Measurements from ENCODE around the gene CASP12. TPM values are rescaled to one million over a fixed set of nuclear protein-coding genes. Genes with fewer than 3 reads are reported as not detected.

The CASP12 gene
- total RNA-seq, 2 donors from 2014 or later, result 0.31 TPM; not detected in 1

DNA sequence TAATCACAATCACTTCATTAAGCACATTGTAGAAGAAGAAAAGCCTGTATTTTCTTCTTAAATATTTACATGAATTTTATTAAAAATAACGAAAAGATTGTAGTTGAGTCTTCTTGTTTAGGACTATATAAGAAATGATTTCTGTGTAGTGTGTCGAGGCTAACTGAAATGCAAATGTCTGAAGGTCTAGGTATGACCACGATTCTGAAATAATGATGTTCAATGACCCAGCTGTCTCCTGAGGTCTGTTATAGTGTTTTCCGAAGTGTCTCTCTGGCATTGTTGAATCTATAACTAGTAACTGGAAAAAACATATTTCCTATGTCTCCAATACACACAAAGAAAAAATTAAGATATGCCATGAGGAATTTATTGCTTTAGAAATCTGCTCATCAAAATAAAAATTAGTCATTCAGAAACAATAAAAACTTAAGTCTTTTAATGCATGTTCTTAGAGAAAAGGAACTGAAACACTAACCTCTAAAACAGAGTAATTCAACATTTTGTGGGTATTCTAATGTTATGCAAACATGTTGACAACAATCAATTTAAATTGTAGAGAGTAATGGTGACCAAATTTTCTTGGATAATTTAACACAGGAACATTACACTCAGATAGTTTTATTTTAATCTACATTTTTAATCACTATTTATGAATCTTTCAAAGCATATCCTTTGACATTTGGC is 55.0 kb downstream of the CASP12 start:
- Mint-ChIP-seq H3K27me3 (ENCODE audit: low read depth) (no peaks in the 10 kb centered on the region), H3K9me3 (peaks cover 4 to 7% of the 10 kb centered on the region in 2 donors), H3K36me3 (ENCODE audit: insufficient read depth in 2 of 2) (peaks cover 3 to 5% of the 10 kb centered on the region in 2 donors), H3K27ac (no peak overlapping the region), H3K4me1 (ENCODE audit: low read depth) (no peaks in the 10 kb centered on the region), H3K4me3 (no peak overlapping the region)
- DNase-seq (no peak), ATAC-seq (replicated peaks in 1 of 2) (no peak)

DNA sequence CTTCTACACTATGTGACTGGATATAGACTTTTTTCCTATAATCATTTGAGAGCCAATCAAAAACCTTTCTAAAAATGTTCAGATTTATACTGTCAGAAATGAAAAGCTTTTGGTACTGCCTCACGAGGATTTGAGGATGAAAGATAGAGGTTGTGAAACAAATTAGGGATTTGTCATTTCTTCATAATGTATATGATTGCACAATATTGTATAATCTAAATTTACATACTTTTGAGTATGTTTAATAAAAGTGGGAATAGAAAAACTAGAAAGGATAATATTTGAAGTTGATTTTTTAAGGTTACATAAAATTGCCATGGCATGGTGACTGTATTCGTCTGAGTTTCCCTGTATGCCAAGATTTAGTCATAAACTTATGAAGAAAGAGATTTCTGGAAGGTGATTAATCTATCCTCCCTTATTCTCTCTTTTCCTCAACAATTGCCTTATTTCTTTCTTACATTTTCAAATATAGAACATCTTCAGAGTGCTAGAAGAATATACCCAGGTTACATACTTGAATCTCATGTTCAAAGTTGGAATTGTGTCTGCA is 56.2 kb downstream of the CASP12 start:
- Mint-ChIP-seq H3K36me3 (ENCODE audit: insufficient read depth in 2 of 2) (peaks cover 3 to 5% of the 10 kb centered on the region in 2 donors), H3K27me3 (ENCODE audit: low read depth) (no peaks in the 10 kb centered on the region), H3K9me3 (peaks cover 4 to 7% of the 10 kb centered on the region in 2 donors), H3K4me3 (no peak overlapping the region), H3K4me1 (ENCODE audit: low read depth) (no peaks in the 10 kb centered on the region), H3K27ac (no peak overlapping the region)
- no peak for DNase-seq
- no peak for ATAC-seq (replicated peaks in 1 of 2)

DNA sequence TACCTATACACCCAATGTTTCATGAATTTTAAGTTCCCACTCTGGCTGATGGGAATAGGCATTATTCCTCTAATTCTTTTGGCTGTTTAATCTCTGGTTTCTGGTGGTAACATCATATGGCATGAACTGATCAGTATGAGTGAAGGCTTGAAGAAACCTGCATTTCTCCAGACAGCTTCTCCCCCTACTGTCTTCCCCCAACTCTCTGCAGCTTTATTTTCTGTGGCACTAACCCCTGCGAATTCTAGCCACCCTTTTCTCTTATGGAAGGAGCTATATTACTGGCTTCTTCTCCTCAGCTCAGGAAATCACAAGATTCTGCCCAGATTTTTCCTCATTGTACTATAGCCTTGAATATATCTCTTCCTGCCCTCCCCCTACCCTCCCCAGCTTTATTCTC is 57.1 kb downstream of the CASP12 start:
- H3K9me3 Mint-ChIP-seq, result peaks cover 4 to 7% of the 10 kb centered on the region in 2 donors
- H3K27me3 Mint-ChIP-seq (ENCODE audit: low read depth), result no peaks in the 10 kb centered on the region
- no peaks in the 10 kb centered on the region for H3K4me1 Mint-ChIP-seq (ENCODE audit: low read depth)
- ATAC-seq (replicated peaks in 1 of 2) (no peak), DNase-seq (no peak)
- H3K4me3 Mint-ChIP-seq, result no peak overlapping the region
- H3K36me3 Mint-ChIP-seq (ENCODE audit: insufficient read depth in 2 of 2), result peaks cover 3 to 5% of the 10 kb centered on the region in 2 donors
- H3K27ac Mint-ChIP-seq, result no peak overlapping the region

DNA sequence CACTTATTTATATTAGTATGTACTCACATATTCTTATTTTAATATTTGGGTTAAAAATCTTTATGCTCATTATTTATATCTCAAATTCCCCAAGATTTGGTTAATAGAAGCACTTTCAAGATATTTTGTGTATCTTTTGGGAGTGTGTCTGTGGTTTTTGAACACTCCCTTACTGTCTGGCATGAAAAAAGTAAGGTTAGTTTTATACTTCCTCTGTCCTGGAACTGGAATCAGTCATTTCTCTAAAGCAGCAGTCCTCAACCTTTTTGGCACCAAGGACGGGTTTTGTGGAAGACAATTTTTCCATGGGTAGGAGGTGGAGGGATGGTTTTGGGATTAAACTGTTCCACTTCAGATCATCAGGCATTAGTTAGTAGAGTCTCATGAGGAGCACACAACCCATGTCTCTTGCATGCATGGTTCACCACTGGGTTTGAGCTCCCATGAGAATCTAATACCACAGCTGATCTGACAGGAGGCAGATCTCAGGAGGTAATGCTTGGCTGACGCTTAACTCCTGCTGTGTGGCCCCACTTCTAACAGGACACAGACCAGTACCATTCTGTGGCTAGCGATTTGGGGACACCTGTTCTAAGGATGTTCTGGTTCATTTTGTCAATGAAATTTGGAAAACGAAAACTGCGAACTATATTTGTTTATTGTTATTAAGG is 60.2 kb downstream of the CASP12 start:
- no peak for DNase-seq
- Mint-ChIP-seq H3K9me3 (peaks cover 4 to 7% of the 10 kb centered on the region in 2 donors), H3K36me3 (ENCODE audit: insufficient read depth in 2 of 2) (peaks cover 3 to 5% of the 10 kb centered on the region in 2 donors), H3K4me1 (ENCODE audit: low read depth) (no peaks in the 10 kb centered on the region), H3K4me3 (no peak overlapping the region), H3K27me3 (ENCODE audit: low read depth) (no peaks in the 10 kb centered on the region), H3K27ac (no peak overlapping the region)
- ATAC-seq (replicated peaks in 1 of 2), result no peak

DNA sequence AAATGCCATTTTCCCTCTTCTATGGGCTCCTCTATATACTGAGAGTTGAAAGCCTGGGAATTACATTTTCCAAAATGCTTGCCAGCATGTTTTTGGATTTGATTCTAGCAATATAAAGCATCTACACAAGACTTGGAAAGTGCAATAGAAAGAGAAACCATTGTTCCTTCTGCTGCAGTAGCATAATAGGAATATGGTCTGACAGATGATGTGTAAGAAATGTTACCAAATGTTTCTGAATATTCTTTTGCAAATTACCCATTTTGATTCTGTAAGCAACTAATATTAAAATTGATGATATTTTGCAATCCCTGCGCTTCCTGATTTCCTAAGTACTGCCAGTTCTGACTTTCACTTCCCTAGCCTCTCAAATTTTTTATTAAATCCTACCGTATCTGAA is 61.6 kb downstream of the CASP12 start:
- peaks cover 4 to 7% of the 10 kb centered on the region in 2 donors for H3K9me3 Mint-ChIP-seq

More for the DNA sequence above, 61.6 kb downstream of the CASP12 start:
- peaks cover 3 to 5% of the 10 kb centered on the region in 2 donors for H3K36me3 Mint-ChIP-seq (ENCODE audit: insufficient read depth in 2 of 2)
- DNase-seq (no peak), ATAC-seq (replicated peaks in 1 of 2) (no peak)
- no peak overlapping the region for H3K4me3 Mint-ChIP-seq
- H3K27me3 Mint-ChIP-seq (ENCODE audit: low read depth), result no peaks in the 10 kb centered on the region
- H3K4me1 Mint-ChIP-seq (ENCODE audit: low read depth), result no peaks in the 10 kb centered on the region
- no peak overlapping the region for H3K27ac Mint-ChIP-seq

Other genes with a start within 250 kb of the CASP12 start
- 10 to 100 TPM; 43.6 to 60.6 TPM for gene CASP4, start 70.1 kb upstream of the CASP12 start, total RNA-seq
- not detected for gene CASP5, start 124.7 kb upstream of the CASP12 start, total RNA-seq
- gene CASP1, start 136.7 kb upstream of the CASP12 start, total RNA-seq, result 10 to 100 TPM; 20.4 to 23.9 TPM
- 10 to 100 TPM in 1 of 2 donors, 1 to 10 TPM in 1; 8.0 to 10.8 TPM for gene CARD16, start 146.9 kb upstream of the CASP12 start, total RNA-seq
- gene CARD18, start 241.3 kb upstream of the CASP12 start, total RNA-seq, result not detected